ENCODE results near the gene SLC7A5.
"Not testable (repeated sequence)": the region's sequence is repeated elsewhere in the genome, so short reads cannot be mapped to it uniquely, and the experiment has no call there.

DNA sequence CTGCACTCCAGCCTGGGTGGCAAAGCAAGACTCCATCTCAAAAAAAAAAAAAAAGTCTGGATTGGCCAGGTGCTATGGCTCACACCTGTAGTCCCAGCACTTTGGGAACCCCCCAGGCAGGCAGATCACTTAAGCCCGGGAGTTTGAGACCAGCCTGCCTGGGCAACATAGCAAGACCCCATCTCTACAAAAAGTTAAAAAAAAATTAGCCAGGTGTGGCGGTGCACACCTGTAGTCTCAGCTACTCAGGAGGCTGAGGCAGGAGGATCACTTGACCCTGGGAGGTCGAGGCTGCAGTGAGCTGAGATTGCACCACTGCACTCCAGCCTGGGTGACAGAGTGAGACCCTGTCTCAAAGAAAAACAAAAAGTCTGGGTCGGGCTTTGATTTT is 42.9 kb downstream of the SLC7A5 start:
- TF ChIP-seq, protein P1, sequence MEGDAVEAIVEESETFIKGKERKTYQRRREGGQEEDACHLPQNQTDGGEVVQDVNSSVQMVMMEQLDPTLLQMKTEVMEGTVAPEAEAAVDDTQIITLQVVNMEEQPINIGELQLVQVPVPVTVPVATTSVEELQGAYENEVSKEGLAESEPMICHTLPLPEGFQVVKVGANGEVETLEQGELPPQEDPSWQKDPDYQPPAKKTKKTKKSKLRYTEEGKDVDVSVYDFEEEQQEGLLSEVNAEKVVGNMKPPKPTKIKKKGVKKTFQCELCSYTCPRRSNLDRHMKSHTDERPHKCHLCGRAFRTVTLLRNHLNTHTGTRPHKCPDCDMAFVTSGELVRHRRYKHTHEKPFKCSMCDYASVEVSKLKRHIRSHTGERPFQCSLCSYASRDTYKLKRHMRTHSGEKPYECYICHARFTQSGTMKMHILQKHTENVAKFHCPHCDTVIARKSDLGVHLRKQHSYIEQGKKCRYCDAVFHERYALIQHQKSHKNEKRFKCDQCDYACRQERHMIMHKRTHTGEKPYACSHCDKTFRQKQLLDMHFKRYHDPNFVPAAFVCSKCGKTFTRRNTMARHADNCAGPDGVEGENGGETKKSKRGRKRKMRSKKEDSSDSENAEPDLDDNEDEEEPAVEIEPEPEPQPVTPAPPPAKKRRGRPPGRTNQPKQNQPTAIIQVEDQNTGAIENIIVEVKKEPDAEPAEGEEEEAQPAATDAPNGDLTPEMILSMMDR (IDR thresholded peaks at IDR 0.05), result not testable (repeated sequence)
- not testable (repeated sequence) for TF ChIP-seq POLR2AphosphoS5 (IDR thresholded peaks at IDR 0.05; ENCODE audit: insufficient read depth in 1 of 2, low read depth in 1 of 2)
